DLD1 (cell line): ENCODE data around the gene CCDC12.
"Not testable (repeated sequence)": the region's sequence is repeated elsewhere in the genome, so short reads cannot be mapped to it uniquely, and the experiment has no call there.

ENCODE experiments used
- in situ Hi-C: cut with HindIII; loops from 2 replicates; pipeline ENCODE4 v1.10.0; 2017; ENCODE audit warnings: low sequenced_read_pairs

CCDC12 gene

DNA sequence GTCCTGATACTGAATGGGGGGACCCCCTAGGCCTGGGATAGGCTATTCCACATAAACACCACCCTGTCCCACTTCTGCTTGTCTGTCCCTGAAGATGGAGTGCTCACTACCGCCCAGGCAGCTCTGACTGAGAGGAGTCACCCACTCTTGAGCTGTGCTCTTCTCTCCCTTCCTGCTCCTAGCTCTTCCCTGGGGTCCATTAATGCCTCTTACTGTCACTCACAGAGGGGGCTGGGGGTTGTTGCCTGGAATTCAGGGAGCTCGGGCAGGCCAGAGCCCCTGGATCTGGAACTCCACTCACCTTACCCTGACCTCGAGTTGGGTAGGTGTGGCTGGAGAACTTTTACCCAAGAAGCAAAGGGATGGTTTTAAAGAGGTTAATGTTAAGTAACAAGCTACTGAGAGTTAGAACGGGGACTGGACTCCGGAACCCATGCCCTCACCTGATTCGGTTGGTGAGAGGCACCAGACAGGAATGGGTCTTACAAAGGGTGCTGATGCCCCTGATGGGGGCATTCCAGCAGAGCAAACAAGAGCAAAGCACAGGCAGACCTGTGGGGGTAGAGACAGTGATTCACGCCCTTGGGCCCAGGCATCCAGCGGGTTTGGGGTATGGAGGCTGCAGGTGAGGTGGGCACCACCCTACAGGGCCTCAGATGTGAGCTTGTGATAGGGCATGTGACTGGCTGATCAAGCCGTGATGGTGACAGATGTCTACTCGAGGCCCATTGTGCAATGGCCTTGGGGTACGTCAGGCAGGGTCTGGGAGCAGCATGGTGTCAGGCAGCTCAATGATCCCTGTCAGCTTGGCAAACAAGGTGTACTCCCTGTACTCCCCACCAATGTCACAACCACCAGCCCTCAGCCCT lies 8.3 kb upstream of the CCDC12 start:
- in situ Hi-C loops: no loop called here

DNA sequence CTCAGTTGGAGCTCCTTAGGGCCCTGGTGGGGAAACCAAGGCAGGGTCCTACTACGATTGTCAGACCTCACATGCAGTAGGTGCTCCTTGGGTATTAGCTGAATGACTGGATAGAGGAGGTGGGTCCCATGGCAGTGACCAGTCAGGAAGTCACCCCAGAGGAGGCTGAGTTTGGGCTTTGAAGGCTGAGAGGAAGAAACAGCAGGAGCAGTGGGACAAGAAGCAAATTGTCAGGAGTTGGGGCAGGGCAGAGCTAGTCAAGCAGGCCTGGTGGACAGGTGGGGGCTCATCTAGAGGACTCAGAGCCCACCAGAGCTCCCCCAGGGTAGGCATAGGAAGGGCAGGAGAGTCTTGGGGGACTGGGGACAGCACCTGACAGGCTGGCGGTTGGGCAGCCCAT lies 6.0 kb upstream of the CCDC12 start:
- in situ Hi-C loops: no loop called here

DNA sequence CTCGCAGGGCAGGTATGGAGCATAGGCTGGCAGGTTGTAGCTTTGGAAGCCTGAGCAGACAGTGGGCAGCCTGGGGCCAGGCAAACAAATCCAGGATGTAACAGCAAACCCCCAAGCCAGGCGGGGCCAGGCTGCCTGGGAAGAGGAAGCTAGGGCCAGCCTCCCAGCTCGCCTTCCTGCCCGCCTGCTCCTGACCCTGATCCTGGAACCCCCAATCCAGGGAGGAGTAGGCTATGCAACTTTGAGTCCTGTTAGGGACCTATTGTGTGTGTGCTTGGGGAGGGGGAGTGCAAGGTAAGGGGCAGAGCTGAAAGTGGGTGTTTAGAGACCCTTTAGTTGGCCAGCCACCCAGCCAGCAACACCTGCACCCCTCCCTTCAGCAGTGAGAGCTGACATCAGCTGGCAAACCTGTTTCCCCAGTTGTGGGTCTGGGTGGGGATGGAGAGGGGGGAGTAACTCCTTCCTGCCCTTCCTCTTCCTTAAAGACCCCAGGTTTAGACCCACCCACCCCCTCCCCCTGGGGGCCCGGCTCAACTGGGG lies 5.5 kb upstream of the CCDC12 start:
- in situ Hi-C loops: no loop called here

DNA sequence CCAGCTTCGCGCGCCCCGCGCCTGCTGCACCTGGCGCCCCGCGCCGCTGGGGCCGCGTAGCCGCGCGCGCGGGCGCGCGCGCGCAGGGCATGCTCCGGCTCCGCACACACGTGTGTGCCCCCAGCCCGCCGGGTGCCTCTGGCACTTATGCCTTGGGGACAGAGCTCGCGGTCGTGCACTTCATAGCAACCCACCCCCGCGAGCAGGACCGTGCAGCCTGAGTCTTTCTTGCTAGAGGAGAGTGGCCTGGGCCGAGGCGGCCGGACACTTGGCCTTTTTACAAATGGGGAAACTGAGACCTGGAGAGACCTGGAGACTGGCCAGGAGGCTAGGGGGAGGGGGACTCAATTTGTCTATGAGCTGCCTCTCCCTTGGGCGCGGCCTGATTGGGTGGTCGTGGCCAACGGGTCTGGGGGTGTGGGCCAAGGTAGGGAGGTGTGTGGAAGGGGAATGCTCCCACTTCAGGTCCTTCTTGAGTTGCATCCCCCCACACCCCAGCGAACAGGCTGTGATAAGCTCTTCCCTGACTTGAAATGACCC lies 3.5 kb upstream of the CCDC12 start:
- in situ Hi-C loops: no loop called here

DNA sequence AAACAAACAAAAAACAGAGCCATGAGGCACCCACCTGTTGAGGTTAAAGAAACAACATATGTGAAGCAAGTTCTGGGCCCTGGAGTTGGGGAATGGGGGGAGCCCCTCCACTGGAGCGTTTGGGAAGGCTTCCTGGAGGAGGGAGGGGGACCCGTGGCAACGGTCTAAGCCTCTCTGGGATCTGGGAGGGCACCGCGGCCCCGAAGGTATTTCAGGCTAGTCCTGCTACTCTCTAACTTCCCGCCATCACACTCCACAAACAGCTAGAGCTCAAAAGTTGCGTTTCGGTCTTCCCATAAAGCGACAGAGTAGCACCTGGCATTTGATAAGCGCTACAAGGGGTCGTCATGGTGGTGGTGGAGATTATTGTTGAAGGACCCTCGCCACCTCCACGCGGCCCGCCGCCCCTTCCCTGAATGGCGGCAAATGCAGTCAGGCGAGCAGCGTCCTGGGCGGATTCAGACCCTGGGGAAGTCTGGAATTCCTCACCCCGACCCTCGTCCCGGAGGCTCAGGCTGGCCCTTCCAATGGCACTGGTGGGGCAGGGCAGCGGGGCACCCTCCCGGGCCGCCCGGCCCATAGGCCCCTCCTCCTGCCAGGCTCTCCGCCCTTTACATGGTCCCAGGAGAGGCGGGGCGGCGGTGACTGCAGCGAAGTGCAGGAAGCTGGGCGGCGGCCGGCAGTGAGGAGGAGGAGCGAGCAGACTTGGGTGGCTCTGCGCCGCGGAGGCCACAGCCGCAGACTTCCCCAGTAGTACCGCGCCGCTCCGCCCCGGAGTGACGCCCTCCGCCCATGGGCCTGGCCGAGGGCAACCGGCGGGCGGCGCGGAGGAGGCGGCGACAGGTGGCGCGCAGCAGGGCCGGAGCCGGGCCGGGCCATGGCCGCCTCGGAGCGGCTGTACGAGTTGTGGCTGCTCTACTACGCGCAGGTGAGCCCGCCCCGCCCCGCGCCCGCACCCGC lies 2.7 kb upstream of the CCDC12 start, which contains the start of gene NBEAL2:
Gene NBEAL2 (plus strand): TSS at position 682 of the 960 bp plus-strand sequence. CDS start 196 bp downstream, at position 878.
- in situ Hi-C loops: no loop called here

DNA sequence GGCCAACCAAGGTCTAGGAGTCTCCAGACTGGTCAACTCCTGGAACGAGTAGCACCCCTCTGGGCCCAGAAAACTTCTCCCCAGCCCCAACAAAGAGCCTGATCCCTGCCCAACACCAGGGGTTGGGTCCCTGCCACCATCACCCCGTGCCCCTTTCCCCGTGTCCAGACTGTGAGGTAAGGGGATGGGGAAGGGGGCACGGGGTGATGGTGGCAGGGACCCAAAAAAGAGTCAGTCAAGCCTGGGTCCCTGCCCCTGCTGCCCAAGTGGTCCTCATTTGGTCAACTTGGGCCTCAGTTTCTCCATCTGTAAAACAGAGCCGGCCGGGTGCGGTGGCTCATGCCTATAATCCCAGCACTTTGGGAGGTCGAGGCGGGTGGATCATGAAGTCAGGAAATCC lies 1.8 kb upstream of the CCDC12 start:
- in situ Hi-C loops: no loop called here

DNA sequence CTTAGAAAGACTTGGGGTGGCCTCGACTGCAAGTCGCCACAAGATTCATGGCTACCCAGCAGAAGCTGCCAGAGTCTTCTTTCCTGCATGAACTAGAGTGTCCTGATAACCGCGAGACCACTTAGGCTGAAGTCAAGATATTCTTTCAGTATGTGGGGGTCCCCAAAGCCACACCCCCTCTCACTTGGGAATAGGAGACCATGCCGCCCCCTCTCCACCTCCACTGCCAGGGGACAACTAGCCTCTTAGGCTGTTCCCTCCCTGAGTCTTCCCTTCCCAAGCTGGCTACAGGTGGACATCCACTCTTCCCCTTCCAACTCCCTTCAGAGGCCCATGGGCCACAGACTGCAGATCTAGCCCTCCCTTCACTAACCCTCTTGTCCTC lies 1.3 kb upstream of the CCDC12 start:
- in situ Hi-C loops: no loop called here

DNA sequence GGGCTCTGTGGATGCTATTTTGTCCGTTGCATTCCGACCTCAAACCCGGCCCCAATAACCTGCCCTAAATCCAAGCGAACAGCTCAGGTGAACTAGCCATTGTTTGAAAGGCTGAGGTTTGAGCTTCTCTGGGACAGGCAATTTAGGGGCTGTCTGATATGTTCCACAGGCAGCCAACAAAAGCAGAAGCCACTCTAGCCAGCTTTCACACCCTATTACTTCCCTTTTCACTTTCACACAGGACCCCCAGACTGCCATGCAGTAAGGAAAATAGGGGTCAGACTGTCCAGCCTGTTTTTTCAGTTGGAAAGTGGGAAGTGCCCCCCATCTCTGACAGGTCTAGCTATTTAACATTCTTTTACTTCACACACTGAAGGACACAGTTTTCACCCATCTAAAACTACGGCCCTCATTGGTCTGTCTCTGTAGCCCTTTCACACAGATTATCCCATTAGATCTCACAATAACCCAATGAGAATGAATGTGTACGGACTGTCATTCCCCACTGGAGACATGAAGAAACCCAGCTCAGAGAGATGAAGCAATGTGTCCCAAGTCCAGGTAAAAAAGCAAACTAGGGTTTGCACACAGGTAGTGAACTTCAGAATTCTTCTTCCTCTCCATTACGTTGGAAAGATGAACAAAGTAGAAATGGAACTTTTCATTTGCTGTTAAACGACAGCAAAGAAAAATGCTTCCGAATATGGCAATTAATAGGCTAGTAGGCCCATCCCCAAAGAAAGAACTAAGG lies 1.9 kb downstream of the CCDC12 start:
- in situ Hi-C loops: loop anchor here (5.0 kb wide), 1 partner anchor 42 kb away; no protein-coding TSS in a partner anchor

DNA sequence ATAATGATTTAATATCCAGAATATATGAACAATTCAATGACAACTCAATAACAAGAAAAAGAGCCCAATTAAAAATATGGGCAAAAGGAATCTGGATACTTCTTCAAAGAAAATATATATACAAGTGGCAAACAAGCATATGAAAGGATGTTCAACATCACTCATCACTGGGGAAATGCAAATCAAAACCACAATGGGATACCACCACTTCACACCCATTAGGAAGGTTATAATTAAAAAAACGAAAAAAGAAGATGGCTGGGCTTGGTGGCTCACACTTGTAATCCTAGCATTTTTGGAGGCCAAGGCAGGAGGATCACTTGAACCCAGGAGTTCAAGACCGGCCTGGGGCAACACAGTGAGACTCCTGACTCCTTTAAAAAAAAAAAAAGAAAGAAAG lies 4.1 kb downstream of the CCDC12 start:
- in situ Hi-C loops: loop anchor here (5.0 kb wide), 1 partner anchor 40 kb away; no protein-coding TSS in a partner anchor

DNA sequence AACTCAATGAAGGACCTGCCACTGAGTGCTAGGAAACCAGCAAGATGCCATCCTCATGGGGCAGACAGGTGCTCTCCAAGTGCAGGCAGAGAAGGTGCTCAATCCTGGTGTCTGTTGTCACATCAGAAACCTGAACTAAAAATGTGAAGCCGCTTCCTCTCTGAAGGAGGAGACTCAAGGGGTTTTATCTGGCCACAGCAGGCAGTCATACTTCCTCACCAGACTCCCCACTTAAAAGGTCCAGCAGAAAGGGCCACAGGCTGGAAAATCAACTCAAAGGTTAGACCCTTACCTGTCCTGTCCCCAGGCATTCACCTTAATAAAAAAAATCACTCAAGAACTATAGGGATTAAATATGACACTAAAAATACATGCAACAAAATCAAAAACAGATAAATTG lies 4.8 kb downstream of the CCDC12 start:
- in situ Hi-C loops: loop anchor here (5.0 kb wide), 1 partner anchor 39 kb away; no protein-coding TSS in a partner anchor

DNA sequence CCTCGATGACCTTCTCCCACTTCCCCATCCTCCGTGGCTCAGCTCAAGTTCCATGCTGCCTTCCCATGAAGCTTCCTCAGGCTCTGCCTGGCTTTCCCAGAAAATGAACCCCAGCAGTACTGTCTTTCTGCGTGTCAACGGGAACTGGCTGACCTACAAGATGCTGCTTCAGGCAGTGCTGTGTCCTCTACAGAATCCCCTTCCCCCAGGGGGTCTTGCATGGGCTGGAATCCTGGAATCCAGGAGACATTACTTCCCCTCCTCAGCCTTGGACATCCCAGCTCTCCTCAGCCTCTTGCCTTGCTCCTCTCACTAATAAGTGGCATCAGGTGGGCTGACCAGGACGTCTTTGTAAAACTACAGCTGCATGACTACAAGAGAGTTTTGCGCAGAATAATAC lies 5.4 kb downstream of the CCDC12 start:
- in situ Hi-C loops: loop anchor here (5.0 kb wide), 1 partner anchor 39 kb away; no protein-coding TSS in a partner anchor

DNA sequence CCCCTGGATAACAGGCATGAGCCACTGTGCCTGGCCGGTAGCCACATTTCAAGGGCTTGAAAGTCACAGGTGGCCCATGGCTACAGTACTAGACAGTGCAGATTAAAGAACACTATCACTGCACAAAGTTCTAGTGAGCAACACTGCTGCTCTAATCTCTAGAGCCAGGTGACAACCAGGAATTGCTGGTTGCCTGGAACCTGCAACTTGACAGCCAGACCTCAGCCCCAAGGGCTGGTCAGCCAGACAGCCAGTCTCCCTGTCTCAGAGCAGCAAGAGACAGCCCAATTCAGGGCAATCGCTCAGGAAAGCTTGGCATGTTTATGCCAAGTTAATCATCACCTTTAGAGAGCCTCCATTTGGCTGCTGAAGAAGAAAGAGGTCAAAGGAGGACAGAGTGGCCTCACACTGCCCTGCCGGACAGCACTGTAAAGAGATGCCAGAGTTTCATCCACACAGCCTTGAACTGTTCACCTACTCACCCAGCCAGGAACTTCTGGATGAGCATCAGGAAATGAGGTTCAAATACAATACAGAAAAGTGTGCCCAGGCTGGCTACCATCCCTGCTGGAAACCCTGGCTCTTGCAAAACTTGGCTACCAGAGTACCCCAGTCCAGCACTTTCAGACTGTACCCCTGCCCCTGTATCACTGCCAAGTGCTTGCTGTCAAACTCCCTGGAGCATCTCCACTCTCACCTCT lies 6.0 kb downstream of the CCDC12 start:
- in situ Hi-C loops: loop anchor here (5.0 kb wide), 1 partner anchor 38 kb away; no protein-coding TSS in a partner anchor

DNA sequence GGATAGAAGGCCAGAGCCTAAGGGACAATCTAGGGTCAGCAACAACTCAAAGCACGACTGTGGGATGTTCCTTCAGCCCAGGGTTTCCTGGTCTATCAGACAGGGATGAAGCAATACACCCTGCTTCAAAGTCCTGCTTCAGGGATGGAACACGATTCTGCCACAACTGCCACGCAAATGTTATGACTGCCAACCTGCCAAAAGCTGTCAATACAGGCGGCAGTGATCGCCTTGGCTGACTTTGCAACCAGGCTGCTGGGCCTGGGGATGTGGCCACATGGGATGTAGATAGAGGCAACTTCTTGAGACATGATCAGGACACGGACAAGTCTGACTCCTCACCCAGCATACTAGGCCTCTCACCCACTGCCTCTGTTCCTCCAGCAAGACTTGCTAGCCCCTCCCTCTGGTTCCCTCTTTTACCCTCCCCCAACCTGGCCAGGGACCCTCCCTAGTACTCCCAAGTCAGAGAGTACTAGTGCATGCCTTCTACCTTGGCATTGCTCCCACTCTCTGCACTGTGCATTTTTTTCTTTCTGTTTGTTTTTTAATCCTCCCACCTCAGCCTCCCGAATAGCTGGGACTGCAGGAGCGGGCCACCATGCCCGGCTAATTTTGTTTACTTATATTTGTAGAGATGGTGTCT lies 7.6 kb downstream of the CCDC12 start:
- in situ Hi-C loops: no loop called here

DNA sequence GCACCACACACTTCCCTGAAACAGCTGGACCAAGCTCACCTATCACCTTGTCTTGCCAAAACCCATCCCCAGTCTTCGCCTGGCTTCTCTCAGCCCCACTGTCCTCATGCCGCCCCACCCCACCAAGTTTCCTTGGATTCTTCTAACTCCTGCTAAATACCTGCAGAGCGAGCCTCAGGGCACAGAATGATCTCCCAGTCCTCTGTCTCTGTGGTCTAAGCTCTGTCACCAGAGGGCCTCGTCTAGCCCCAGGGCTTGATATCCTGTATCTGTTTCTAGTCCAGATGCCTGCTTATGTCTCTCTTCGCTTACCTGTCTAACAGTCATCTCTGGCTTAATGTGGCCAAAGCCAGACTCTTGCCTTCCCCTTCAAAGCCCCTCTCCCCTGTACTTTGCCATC lies 9.7 kb downstream of the CCDC12 start:
- in situ Hi-C loops: no loop called here

DNA sequence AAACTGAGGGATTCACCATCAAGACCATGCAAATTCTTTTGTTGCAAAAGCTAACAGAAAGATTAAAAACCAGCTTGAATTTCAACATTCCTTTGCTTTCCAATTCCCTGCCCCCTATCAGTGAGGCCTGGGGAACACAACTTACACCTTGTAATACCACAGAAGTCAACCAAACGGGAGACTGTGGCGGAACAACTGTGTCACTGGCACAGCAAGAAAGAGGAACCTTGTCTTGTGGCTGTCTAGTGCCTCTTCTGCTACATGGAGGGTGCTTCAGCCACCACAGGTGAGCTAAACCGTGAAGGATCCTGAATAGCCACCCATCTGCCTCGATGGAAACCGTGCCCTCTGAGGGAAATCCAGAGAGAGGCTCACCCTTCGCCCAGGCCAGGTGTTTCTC lies 11.4 kb downstream of the CCDC12 start:
- in situ Hi-C loops: no loop called here

DNA sequence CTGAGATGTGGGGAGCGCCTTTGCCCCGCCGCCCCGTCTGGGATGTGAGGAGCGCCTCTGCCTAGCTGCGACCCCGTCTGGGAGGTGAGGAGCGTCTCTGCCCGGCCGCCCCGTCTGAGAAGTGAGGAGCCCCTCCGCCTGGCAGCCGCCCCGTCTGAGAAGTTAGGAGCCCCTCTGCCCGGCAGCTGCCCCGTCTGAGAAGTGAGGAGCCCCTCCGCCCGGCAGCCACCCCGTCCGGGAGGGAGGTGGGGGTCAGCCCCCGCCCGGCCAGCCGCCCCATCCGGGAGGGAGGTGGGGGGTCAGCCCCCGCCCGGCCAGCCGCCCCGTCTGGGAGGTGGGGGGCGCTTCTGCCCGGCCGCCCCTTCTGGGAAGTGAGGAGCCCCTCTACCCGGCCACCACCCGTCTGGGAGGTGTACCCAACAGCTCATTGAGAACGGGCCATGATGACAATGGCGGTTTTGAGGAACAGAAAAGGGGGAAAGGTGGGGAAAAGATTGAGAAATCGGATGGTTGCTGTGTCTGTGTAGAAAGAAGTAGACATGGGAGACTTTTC lies 12.4 kb downstream of the CCDC12 start:
- in situ Hi-C loops: not testable (repeated sequence)

DNA sequence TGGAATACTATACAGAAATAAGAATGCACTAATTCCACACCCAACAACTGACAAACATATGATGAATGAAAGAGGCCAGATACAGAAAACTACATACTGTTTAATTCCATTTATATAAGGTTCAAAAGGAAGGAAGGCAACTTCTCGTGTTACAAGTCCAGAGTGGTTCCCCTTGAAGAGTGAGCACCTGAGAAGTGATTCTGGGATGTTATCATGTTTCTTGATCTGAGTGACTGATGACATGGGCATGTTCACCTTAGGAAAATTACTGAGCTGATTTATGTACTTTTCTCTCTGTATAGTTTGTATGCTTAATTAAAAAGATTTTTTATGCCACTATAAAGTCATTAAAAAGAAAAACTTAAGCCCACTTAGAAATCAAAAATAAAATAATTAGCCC lies 13.6 kb downstream of the CCDC12 start:
- in situ Hi-C loops: no loop called here

DNA sequence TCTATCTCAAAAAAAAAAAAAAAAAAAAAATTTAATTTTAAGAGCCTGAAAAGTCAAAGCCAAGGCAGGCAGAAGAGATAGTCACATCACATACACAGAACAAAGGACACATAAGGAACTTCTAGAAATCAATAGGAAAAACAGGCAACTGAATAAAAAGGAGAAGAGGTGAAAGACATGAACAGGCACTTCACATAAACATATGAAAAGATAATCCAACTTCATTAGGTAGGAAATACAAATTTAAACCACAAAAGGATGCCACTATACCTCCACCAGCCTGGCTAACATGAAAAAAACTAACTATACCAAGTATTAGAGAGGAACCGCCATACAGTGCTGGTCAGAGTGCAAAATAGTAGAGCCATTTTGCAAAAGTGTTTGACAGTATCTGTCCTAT lies 14.1 kb downstream of the CCDC12 start:
- in situ Hi-C loops: no loop called here

DNA sequence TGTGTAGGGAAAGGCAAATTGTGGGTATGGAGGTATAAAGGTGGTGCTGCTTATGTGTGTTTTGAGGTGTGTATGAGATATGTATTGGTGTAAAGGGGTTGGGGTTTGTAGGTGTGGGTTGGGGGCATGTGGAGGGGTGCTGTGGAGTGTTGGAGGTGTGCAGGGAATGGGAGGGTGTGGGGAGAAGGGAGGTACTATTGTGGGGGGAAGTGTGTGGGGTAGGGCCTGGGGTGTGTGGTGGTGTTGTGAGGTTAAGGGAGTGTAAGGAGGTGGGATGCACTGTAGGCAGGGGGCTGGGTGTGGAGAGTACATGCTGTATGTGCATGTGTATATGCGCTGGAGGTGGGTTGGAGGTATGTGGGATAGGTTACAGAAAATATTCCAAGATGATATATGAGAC lies 15.7 kb downstream of the CCDC12 start:
- in situ Hi-C loops: no loop called here
